Measurements from ENCODE around the gene EID2B.

DNA sequence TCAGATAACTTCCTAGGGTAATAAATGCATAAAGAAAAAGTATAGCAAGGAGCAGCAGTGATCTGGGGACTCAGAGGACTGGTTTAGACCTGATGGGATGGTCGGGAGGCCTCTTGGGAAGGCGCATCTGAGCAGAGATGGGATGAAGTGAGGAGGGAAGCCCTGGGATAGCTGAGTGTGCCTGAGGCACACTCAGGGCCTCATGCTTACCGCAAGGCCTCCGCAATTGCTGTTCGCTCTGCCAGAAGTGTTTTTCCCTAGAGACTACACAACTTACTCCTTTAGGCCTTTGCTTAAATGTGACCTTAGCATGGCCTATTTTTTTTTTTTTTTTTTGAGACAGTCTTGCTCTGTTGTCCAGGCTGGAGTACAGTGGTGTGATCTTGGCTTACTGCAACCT is 38.0 kb downstream of the EID2B start:
- TF ChIP-seq POLR2A (IDR thresholded peaks at IDR 0.05; ENCODE audit: low read length) (no peak), GATA1 (IDR thresholded peaks at IDR 0.05; ENCODE audit: low read depth, low read length) (no peak)

Data from erythroblast (primary cell).